GM19455 (cell line): Measurements from ENCODE around the gene OTOG.

Experiments used
- ATAC-seq: cut with Tn5 transposase; IDR thresholded peaks from one replicate; pipeline ENCODE4 v1.9.1; 2021; ENCODE audit not compliant: unreplicated experiment

The OTOG gene

DNA sequence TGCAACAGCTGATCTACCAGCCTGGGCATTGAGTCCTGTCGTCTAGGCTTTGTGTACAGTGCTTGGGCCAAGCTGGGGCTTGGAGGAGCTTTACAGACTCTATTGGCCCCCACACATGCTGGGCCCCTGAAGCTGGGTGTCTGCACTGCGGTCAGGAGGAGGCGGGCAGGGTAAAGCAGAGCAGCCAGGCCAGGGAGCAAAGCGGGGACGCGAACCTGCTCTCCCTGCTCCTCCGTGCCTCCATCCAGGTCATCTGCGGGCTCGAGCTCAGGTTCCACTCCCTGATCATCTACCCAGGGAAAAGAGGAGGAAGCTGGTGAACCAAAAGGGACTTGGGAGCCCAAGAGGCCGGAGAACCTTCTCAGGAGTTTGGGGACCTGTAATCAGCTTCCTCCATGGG, 29.9 kb upstream of the OTOG start:
- no peak for ATAC-seq

DNA sequence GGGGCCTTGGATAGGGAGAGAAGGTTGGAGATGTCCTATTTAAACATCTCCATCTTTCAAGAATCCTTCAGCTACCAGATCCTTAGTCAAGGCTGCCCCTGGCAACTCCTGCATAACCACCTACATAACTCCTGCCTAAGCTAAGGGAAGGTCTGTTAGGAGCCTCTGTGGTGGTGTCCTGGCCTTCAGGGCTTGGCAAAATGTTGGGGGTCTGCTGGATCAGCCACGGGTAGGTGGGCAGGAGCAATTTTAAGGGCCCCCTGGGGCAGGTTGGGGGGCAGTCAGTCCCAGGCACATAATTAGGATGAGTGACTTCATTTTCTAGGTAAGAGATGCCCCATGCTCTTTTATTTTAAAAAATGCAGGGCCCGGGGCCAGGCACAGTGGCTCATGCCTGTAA, 28.7 kb upstream of the OTOG start:
- ATAC-seq: no peak

DNA sequence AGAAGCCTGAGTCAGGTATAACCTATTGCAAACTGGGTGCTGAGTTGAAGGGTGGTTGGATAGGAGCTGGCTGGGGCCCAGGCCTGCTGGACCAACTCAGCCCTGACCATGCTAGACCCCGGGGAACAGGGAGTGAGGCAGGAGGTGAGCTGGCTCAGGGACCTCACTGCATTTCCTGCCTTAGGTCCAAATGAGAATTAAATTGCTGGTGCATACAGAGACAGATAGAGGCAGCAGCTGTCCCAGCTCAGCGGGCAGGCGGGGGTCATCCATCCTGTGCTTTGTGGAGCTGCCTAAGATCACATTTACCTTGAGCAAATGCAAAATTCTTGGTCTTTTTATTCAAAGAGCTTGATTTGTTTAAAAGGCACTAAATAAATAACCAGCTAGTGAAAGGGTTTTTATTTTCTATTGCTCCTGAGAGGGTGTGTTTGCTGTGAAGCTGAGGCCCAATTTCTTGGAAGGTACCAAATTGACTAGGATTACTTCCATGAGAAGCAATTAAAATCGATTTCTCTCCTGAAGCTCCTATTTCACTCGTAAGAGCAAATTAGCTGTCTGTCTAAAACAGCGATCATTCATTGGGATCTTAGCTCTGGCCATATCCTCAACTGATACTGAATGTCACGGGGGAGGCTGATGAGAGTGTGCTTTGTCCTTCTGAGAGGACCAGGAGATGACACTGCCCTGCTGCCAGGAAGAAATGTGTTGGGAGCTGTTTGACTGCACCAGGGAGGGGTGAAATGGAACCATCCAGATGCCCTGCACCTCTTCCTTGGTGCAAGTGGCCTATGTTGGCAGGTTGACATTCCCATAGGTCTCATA, 27.8 kb upstream of the OTOG start:
- no peak for ATAC-seq

- no peak for ATAC-seq
Measured at GRCh38 chr11:17521106-17521900, 25.8 kb upstream of the OTOG start.

DNA sequence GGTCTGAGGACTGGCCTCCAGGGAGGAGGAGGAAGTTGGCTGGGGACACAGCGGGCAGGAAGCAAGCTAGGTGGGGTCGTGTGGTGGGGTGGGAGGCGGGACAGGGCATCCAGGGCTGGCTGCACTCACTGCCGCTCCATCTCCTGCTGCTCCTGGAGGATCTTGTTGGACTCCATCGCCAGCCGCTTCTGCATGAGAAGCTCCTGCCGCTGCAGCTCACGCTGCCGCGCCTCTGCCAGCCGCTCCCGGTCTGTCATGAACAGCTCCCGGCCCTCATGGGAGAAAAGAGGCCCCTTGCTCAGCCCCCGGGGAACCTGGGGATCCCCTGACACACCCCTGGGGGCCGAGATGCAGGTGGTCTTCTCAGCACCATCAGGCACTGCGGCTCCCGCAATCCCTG, 24.4 kb upstream of the OTOG start:
- no peak for ATAC-seq

DNA sequence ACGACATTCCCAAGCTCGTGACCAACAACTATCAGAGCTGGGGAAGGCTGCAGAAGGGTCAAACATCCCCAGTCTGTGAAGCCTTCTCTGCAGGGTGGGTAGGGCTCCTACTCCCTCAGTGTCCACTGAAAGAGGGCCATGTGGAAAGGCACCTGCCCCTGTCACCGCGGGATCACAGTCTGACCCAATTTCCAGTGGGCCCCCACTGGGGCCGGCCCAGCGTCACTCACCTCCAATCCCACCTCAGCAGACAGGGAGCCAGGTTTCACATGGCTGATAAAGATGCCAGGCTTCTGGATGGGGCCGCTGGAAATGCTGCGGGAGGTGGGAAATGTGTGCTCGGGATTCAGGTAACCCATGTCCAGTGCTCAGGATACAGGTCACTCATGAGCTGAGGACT, 22.8 kb upstream of the OTOG start:
- no peak for ATAC-seq

DNA sequence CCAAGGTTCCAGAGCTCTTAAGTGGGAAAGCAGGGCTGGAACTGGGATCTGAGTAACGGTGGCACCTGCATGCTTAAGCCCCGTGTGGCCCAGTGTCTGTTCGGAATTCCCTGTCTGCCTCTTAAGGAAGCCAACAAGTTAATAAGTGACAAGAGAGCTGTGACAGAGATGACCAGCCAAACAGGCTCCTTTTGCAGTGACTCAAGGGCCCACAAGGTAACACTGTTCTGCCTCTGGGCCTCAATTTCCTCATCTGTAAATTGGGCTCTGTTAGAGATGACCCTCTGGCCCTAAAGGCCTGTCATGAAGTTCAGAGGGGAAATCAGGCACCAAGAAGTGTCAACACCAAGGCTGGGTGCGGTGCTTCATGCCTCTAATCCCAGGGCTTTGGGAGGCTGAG, 21.5 kb upstream of the OTOG start:
- no peak for ATAC-seq

DNA sequence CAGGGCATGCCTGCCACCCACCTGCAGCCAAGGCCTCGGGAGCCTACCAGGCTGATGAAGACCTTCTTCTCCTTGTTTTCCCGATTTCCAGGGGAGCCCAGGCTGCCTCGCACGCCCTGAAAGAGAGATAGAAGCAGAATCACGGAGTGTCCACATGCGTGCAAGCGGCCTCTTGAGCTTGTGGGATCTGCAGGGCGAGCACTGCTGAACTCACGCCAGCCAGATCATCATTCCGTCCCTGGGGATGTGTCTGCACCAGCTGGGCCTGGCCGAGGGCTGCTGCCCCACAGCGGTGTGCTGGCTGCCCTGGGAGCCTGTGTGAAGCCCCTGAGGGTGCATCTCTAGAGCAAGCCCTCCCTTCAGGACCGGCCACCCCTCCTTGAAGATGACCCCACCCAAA, 20.7 kb upstream of the OTOG start:
- ATAC-seq: no peak

DNA sequence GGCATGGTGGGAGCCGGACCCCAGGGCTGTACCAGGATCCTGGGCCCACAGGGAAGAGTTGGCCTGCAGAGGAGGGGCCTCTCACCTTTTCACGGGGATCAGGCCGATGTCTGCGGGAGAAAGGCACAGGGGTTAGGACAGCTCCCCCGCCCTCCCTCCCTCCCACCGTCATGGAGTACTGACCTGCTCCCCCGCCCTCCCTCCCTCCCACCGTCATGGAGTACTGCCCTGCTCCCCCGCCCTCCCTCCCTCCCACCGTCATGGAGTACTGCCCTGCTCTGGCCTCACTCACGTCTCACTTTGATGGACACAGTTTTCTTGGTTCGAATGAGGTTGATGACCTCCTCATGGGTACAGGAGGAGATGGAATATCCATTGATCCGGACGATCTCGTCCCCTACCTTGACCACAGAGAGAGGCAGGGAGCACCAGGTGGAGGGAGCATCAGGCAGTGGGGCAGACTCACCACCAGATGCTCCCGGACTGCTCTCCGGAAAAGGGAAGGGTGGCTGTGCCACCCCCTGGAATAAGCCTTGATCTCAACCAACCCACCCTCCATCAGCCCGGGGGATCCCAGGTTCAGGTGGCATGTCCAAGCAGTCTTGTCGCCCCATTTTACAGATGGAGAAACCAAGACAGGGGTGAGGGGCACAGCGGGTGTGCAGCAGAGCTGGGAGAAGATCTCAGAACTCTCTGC, 20.0 kb upstream of the OTOG start:
- ATAC-seq: no peak

- no peak for ATAC-seq
Measured at GRCh38 chr11:17527628-17527995, 19.4 kb upstream of the OTOG start.

DNA sequence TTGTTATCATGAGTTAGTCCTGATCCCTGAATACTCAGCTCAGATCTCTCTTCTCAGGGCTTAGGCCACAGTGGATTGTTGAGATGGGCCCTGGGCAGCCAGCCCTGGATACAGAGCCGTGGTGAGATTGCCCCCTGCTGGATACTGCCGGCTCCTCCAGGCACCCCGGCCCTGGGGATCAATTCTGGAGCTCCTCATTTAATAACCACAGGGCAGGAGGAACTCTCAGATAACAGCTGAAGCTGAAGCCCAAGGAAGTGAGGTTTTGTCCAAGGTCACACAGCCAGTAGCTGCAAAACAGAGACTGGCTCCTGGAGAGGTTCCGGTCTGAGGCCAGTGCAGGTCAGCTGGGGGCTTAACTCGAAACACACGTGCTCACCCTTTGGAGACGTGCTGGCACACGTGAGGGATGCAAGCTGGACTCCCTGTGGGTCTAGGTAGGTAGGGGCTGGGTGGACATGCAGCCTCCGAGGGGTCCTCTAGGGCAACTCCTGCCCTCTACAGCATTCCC, 18.8 kb upstream of the OTOG start:
- no peak for ATAC-seq

DNA sequence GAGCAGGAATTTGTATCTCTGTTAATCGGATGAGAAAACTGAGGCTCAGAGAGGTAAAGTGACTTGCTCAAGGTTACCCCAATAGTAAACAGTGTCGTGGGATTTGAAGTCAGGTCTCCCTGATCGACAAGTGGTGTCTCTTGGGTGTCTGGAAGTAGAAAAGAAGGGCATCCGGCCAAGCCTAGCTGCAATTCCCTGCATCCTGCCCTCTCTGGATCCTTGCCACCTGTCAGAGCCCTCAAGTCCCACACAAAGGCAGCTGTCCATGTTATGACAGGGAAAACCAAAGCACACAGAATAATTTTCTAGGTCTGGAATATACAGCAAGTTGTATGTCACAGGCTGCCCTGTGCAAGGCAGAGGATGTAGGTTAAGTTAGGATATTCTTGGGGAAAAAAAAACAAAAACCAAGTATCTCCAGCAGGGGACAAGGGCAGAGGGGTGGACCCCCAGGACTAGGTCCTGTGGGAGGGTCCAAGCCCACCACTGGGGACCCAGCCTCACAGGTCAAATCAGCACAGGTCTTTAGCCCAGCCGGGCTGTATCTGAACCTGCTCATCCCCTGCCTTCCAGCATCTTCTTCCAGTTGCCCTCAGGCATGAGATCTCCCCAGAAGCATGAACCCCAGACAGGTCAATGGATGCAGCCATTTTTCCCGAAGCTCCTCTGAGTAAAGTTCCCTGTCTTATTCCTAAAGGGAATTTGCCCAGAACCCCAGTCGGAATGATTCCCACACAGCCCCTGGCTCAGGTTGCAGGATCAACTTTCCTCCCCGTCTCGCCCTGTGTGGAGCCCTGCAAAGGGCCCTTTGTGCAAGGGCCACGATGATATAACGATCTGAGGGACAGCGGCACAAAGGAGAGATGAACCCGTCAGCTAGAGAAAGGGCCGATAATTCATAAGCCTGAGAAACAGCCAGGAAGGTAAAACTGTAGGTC, 17.9 kb upstream of the OTOG start:
- ATAC-seq: no peak

DNA sequence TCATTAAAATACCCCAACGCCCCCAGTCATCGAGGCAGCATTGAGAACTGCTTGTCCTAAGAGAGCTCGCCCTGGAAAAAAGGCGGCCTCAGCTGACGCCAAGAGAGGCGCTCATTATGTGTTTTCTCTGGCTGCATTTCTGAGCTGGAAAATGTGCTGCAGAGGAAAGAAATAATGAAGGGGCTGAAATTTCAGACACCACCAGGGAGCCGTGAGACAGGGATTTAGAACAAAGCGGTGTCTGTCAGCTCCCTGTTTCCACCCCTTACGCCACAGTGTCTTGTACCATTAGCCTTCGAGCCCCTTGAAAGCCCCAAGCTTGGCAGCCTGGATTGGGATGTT, 17.2 kb upstream of the OTOG start:
- no peak for ATAC-seq

GRCh38 chr11:17531071-17531600, 15.9 kb upstream of the OTOG start:
- no peak for ATAC-seq

- no peak for ATAC-seq
Measured at GRCh38 chr11:17531636-17532113, 15.4 kb upstream of the OTOG start.

GRCh38 chr11:17532784-17533183, 14.3 kb upstream of the OTOG start:
- ATAC-seq: no peak

DNA sequence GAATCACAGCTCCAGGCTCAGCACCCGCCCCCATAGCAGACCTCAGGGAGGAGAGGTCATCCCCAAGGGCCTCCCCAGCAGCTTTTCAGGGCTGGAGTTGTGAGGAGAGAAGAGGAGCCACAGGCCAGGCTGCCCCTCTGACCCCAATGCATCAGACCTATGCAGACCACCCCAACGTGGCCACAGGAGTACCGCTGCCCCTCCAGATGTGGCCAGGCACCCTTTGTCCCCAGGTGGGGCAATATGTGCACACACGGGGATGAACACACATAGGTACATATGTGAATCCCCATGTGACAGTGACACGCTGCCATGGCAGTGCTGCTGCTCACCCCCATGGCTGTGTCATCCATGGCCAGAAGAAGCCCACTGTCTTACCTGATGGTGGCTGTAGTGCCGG, 13.7 kb upstream of the OTOG start:
- ATAC-seq: no peak

DNA sequence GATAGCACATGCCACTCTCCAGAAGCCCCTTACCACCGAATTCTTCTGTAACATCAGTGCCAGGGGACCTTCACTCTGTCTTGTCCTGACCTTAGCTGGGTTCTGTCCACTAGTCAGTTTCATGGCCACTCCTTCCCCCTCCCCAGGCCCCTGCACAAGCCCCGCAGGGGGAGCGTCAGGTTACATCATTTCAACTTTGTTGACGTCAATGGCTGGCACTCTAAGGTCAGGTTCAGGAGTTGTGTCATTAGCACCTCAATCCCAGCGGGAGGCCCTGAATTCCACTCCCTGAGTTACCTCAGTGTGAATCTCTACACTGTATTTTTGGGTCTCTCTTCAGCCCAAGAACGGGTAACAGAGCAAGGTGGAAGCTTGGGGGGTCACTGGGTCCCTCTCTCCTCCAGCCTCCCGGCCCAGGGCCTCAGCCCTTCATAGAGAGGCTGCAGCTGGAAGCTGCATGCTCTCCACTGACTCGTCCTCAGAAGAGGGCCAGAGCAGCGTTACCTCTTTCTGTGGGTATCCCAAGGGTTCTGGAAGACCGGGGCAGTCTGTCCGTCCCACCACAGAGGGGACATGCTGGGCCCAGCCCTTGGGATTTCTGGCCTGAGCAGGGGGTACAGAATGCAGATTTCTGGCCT, 13.2 kb upstream of the OTOG start:
- ATAC-seq: no peak

- ATAC-seq: no peak
Measured at GRCh38 chr11:17535488-17535887, 11.6 kb upstream of the OTOG start.

DNA sequence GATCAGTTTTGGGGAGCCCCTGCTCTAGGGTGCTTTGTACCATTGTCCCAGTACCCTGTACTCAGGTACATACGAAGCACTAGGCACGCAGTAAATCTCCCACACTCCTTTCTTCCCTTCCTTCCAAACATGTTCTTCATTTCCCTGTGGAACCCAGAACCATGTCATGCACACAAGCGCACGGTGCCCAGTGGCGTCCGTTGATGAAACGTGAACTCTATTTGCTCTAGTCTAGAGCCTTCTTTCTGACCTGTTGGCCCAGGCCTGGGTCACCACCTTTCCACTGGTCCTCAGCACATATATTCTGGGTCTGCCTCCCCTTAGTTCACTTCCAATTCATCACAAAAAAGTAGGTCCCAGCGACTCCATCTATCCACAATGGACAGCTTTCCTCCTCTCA, 9.8 kb upstream of the OTOG start:
- no peak for ATAC-seq
